Effector memory CD4-positive, alpha-beta T cell (primary cell): ENCODE measurements around the gene GM2A.

Experiments
- DNase-seq, 3 donors: peaks; one replicate each; pipeline ENCODE4 v3.0.0-alpha.2; 2020
- H3K27ac ChIP-seq: 2 replicates; pipeline ENCODE4 v1.7.0; 2013; ENCODE audit warnings: mild to moderate bottlenecking, low read length, moderate library complexity; ENCODE audit not compliant: insufficient read depth, poor library complexity, severe bottlenecking
- H3K27me3 ChIP-seq: replicated peaks from 2 replicates; pipeline ENCODE4 v1.7.0; 2013; ENCODE audit warnings: mild to moderate bottlenecking, low read length; ENCODE audit not compliant: insufficient read depth, control insufficient read depth, poor library complexity, severe bottlenecking
- H3K36me3 ChIP-seq: 2 replicates; pipeline ENCODE4 v1.7.0; 2013; ENCODE audit warnings: mild to moderate bottlenecking, low read length, moderate library complexity; ENCODE audit not compliant: control insufficient read depth, insufficient read depth
- H3K4me1 ChIP-seq: 2 replicates; pipeline ENCODE4 v1.7.0; 2013; ENCODE audit warnings: low read length, mild to moderate bottlenecking; ENCODE audit not compliant: control insufficient read depth, insufficient read depth, poor library complexity, severe bottlenecking
- H3K4me3 ChIP-seq: 2 replicates; pipeline ENCODE4 v1.7.0; 2013; ENCODE audit warnings: low read length, low read depth, mild to moderate bottlenecking; ENCODE audit not compliant: insufficient read depth, poor library complexity, severe bottlenecking
- H3K9me3 ChIP-seq: 2 replicates; pipeline ENCODE4 v1.7.0; 2013; ENCODE audit warnings: mild to moderate bottlenecking, low read length, moderate library complexity; ENCODE audit not compliant: control insufficient read depth

GM2A gene

DNA sequence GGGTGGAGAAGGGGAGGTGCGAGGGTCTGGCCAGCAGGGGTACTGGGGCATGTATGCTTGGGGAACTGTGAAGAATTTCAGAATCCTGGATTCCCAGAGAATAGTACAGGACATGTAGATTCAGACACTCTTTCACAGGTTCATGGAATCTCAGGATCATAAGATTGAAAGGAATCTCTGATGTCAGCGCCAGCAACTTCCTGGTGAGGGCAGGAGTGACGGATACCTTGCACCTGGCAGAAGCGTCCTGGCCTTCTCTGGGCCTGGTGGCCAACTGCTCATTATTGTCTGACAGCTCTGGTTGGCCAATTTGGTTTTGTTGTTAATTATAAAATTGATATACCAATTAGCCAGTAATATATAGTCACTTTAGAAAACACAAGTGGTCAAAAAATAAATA is 6.9 kb downstream of the GM2A start:
- H3K36me3 ChIP-seq, result peaks cover 4% of the 10 kb centered on the region
- no peaks in the 10 kb centered on the region for H3K9me3 ChIP-seq
- no peak for DNase-seq
- H3K27me3 ChIP-seq, result no peaks in the 10 kb centered on the region
- H3K27ac ChIP-seq, result no peak overlapping the region
- no peak overlapping the region for H3K4me3 ChIP-seq
- H3K4me1 ChIP-seq, result no peaks in the 10 kb centered on the region

DNA sequence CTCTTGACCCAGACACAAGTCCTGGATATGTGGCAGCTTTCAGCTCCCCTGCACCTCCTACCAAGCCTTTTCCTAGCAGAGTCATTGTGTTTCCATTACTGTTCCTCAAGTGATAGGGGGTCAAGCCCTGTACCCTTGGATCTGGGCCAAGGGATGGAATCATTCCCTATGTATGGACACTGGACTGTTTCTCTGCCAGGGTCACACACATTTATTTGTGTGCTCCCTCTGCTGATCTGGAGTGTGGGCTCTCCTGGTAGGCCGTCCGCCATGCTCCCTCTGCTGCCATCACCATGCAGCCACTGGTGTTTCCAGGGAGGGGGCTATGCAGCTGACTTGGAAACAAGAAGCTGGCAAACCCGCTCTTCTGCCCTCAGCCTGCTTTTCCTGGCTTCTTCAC is 9.5 kb downstream of the GM2A start:
- no peak overlapping the region for H3K4me3 ChIP-seq
- no peaks in the 10 kb centered on the region for H3K27me3 ChIP-seq
- H3K36me3 ChIP-seq, result peaks cover 14% of the 10 kb centered on the region
- no peak overlapping the region for H3K27ac ChIP-seq
- DNase-seq, result no peak
- H3K4me1 ChIP-seq, result no peaks in the 10 kb centered on the region
- no peaks in the 10 kb centered on the region for H3K9me3 ChIP-seq

DNA sequence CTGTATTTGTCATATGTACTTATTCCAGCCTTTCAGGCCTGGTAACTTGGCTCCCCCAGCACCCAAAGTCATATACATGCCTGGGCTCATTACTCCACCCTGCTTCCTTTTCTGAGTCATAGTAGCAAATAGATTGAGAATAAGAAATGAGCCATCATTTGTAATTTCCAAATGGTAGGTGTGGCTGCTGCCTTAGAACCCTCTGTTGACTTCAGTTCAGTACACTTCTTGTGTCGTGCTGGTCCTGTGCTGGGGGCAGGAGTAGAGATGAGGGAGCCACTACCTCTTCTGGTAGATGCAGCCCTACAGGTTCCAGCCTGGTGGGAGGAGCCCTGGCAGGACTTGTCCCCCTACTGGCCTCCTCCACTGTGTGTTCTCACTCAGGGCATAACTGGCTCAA is 11.1 kb downstream of the GM2A start:
- Histone ChIP-seq H3K27ac (no peak overlapping the region), H3K9me3 (no peaks in the 10 kb centered on the region), H3K4me3 (no peak overlapping the region), H3K4me1 (no peaks in the 10 kb centered on the region), H3K36me3 (peaks cover 18% of the 10 kb centered on the region), H3K27me3 (no peaks in the 10 kb centered on the region)
- no peak for DNase-seq

DNA sequence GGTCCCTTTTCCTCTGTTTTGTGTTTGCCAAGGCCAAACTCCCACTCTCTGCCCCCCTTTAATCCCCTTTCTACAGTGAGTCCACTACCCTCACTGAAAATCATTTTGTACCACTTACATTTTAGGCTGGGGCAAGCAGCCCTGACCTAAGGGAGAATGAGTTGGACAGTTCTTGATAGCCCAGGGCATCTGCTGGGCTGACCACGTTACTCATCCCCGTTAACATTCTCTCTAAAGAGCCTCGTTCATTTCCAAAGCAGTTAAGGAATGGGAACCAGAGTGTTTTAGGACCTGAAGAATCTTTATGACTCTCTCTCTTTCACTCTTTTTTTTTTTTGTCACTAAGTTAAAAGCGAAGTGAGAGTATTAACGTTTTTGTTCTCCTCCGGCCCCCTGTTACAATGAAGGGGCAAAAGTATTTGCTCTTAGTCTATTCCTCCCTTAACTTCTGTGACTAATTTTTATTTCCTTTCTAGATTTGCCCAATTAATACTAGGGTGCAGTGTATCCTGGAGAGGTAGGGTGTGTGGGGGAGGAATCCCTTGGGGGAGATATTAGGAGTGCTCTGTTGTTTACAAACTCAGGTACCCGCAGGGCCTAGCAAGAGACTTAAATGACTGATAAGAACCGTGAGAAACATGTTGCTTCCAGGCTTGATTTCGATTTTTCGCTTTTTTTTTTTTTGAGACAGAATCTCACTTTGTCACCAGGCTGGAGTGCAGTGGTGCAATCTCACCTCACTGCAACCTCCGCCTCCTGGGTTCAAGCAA is 14.7 kb downstream of the GM2A start:
- no peak for DNase-seq
- peaks cover 14% of the 10 kb centered on the region for H3K36me3 ChIP-seq
- H3K4me1 ChIP-seq, result no peaks in the 10 kb centered on the region
- H3K9me3 ChIP-seq, result no peaks in the 10 kb centered on the region
- no peak overlapping the region for H3K27ac ChIP-seq
- H3K27me3 ChIP-seq, result no peaks in the 10 kb centered on the region
- no peak overlapping the region for H3K4me3 ChIP-seq

DNA sequence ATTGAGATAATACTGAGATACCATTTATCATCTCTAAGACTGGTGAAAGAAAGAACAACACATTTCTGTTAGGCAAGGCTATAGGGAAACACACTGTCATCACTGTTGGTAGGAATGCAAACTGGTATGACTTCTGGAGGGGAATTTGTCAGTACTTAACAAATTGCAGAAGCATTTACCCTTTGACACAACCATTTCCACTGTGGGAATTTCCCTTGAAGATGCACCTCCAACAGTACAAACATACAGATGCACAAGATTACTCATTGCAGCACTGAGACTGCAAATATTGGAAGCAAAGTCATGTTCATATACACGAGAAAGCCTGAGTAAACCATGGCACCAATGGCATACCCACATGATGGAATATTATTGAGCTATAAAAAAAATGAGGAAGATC is 17.6 kb downstream of the GM2A start:
- Histone ChIP-seq H3K27me3 (no peaks in the 10 kb centered on the region), H3K4me1 (no peaks in the 10 kb centered on the region), H3K9me3 (no peaks in the 10 kb centered on the region), H3K27ac (no peak overlapping the region), H3K4me3 (no peak overlapping the region), H3K36me3 (peaks cover 14% of the 10 kb centered on the region)
- no peak for DNase-seq

DNA sequence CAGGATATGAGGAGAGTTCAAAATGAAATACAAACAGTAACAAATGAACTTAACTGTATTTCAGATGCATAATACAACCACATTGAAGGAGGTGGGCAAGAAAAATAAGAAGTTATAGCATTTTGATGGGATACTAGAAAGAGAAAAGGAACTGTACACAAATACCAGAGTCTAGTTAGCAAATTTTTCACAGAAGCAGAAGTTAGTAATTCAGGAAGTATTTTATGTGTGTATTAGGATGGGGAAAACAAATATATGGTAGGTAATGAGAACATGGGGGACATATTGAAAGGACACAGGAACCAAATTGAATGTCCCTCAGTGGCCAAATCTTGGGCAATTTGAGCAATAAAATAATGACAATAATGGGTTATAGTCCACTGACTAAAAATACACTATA is 18.4 kb downstream of the GM2A start:
- Histone ChIP-seq H3K27ac (no peak overlapping the region), H3K27me3 (no peaks in the 10 kb centered on the region), H3K4me3 (no peak overlapping the region)

DNA sequence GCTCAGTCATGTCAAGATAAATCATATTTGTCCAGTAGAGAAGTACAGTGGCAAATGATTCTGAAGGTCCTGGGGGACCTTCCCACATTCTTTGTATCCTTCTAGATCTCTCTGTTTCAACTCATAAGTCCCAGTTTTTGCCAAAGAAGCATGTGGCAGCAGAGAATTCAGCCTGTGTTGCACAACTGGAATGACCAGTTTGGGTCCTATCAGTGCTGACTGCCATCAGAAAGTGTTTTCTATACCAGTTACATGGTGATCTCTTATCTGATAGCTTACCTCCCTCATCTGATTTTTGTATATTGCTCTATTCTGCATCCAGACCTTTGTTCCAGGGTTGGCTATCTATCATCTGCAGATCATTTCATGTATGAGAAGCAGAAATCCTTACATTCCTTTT is 21.7 kb downstream of the GM2A start:
- Histone ChIP-seq H3K27me3 (no peaks in the 10 kb centered on the region), H3K9me3 (no peaks in the 10 kb centered on the region), H3K27ac (no peak overlapping the region), H3K36me3 (no peaks in the 10 kb centered on the region), H3K4me3 (no peak overlapping the region), H3K4me1 (no peaks in the 10 kb centered on the region)
- no peak for DNase-seq

More for the DNA sequence above, 18.4 kb downstream of the GM2A start:
- Histone ChIP-seq H3K9me3 (no peaks in the 10 kb centered on the region), H3K36me3 (peaks cover 14% of the 10 kb centered on the region), H3K4me1 (no peaks in the 10 kb centered on the region)
- DNase-seq, result no peak

DNA sequence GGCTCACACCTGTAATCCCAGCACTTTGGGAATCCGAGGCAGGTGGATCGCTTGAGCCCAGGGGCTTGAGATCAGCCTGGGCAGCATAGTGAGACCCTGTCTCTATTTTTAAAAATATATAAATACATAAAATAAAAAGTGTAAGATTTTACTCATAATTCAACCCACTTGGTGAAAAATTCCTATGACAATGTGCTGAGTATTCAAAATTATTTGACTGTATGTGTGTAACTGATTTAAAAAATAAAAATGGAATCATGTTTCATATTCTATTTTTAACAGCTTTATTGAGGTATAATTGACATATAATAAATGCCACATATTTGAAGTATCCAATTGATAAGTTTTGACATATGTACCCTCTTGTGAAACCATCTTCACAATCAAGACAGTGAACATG is 22.8 kb downstream of the GM2A start:
- no peaks in the 10 kb centered on the region for H3K9me3 ChIP-seq
- no peaks in the 10 kb centered on the region for H3K36me3 ChIP-seq
- H3K4me1 ChIP-seq, result no peaks in the 10 kb centered on the region
- no peaks in the 10 kb centered on the region for H3K27me3 ChIP-seq
- no peak for DNase-seq
- no peak overlapping the region for H3K4me3 ChIP-seq
- no peak overlapping the region for H3K27ac ChIP-seq

DNA sequence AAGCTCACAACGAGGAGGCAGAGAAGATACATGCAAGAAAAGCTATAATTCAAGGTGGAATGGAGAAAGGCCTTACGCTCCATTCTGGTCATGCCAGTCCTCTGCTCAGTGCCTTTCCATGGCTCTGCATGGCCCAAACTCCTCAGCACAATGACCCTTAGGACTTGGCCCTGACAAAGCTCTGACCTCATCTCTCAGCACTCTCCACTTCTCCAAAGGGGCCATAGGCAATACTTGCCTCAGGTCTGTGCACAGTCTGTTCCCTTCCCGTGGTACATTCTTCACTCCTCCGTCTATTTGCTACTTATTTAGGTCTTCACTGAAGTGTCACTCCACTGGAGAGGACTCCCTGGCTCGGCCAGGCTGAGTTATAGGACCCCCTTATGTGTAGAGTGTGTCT is 25.9 kb downstream of the GM2A start:
- Histone ChIP-seq H3K4me1 (no peaks in the 10 kb centered on the region), H3K36me3 (no peaks in the 10 kb centered on the region), H3K9me3 (no peaks in the 10 kb centered on the region), H3K27ac (no peak overlapping the region), H3K27me3 (no peaks in the 10 kb centered on the region), H3K4me3 (no peak overlapping the region)
- no peak for DNase-seq

DNA sequence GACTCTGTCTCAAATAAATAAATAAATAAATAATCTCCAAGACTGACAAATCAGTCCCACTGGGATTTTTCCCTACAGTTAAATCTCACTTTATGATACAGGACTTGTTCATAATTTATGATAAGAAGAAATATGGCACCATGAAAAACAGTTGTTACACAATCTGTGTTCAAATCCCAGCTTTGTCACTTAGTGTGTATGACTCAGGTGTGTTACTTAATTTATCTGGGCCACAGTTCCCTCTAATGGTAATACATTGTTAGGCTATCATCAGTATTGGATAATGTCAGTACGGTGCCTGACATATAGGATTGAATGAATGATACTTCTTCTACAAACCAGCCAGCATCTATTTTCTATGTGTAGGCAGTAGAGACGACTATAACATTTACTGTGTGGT is 27.5 kb downstream of the GM2A start:
- H3K4me3 ChIP-seq, result no peak overlapping the region
- no peak overlapping the region for H3K27ac ChIP-seq
- H3K9me3 ChIP-seq, result no peaks in the 10 kb centered on the region
- no peaks in the 10 kb centered on the region for H3K36me3 ChIP-seq
- no peak for DNase-seq
- H3K27me3 ChIP-seq, result no peaks in the 10 kb centered on the region
- H3K4me1 ChIP-seq, result no peaks in the 10 kb centered on the region
